Smooth muscle cell (in vitro differentiated cells): ENCODE measurements around the gene CACNA1E. TPM values are rescaled to one million over a fixed set of nuclear protein-coding genes. Genes with fewer than 3 reads are reported as not detected.
"Not testable (repeated sequence)": the region's sequence is repeated elsewhere in the genome, so short reads cannot be mapped to it uniquely, and the experiment has no call there.

ENCODE experiments used
- DNase-seq: peaks from one replicate; lab custom pipeline; 2025; ENCODE audit not compliant: unreplicated experiment; lab: John Stamatoyannopoulos, UW
- H2AFZ ChIP-seq: fragments of 200-600 bp; sonication (generic); 2 replicates; pipeline ENCODE4 v1.6.0; 2016; ENCODE audit warnings: antibody characterized with exemption, low read depth, mild to moderate bottlenecking
- H3F3A ChIP-seq: fragments of 200-600 bp; sonication (generic); 2 replicates; pipeline ENCODE4 v1.6.0; 2017; ENCODE audit warnings: antibody characterized with exemption, low read depth
- H3K27ac ChIP-seq: fragments of 200-600 bp; sonication (generic); 2 replicates; pipeline ENCODE4 v1.5.1; 2016; ENCODE audit warnings: low read depth, mild to moderate bottlenecking
- H3K27me3 ChIP-seq: fragments of 200-600 bp; sonication (generic); 2 replicates; pipeline ENCODE4 v1.6.1; 2016; ENCODE audit warnings: low read depth, mild to moderate bottlenecking
- H3K36me3 ChIP-seq: fragments of 200-600 bp; sonication (generic); 2 replicates; pipeline ENCODE4 v1.5.1; 2016; ENCODE audit warnings: low read depth
- H3K4me1 ChIP-seq: fragments of 200-600 bp; sonication (generic); 2 replicates; pipeline ENCODE4 v1.5.1; 2016; ENCODE audit warnings: low read depth
- H3K4me2 ChIP-seq: fragments of 200-600 bp; sonication (generic); 2 replicates; pipeline ENCODE4 v1.6.0; 2016; ENCODE audit warnings: mild to moderate bottlenecking
- H3K4me3 ChIP-seq: fragments of 200-600 bp; sonication (generic); 2 replicates; pipeline ENCODE4 v1.5.1; 2016; ENCODE audit warnings: mild to moderate bottlenecking
- H3K79me2 ChIP-seq: fragments of 200-600 bp; sonication (generic); 2 replicates; pipeline ENCODE4 v1.6.0; 2016; ENCODE audit warnings: low read depth, mild to moderate bottlenecking
- H3K9ac ChIP-seq: fragments of 200-600 bp; sonication (generic); 2 replicates; pipeline ENCODE4 v1.6.0; 2016; ENCODE audit warnings: low read depth
- H3K9me3 ChIP-seq: fragments of 200-600 bp; sonication (generic); replicated peaks from 2 replicates; pipeline ENCODE4 v1.5.1; 2016; ENCODE audit warnings: low read depth
- H4K20me1 ChIP-seq: fragments of 200-600 bp; sonication (generic); 2 replicates; pipeline ENCODE4 v1.6.0; 2016; ENCODE audit warnings: low read depth
- WGBS: methylation state at CpG from one replicate; pipeline ENCODE4 v1.1.7; 2016; ENCODE audit warnings: low lambda C conversion rate; 5-methylcytosine and 5-hydroxymethylcytosine counted together
- polyA plus RNA-seq: library from polyadenylated mRNA; unstranded; fragments of >200 nt; fragmentation: Nextera tagmentation; extraction: Ambion mirVana; gene quantifications from 2 replicates; pipeline ENCODE4 v1.2.1, GENCODE V29; 2016
- total RNA-seq: library from RNA; depleted of rRNA; stranded (reverse); fragments of >200 nt; gene quantifications from 2 replicates; pipeline ENCODE4 v1.2.3, GENCODE V29; 2014
- TF ChIP-seq, protein P1 (sequence below): fragments of 200-600 bp; sonication (generic); IDR thresholded peaks from 2 replicates; pipeline ENCODE4 v1.5.1; 2017; ENCODE audit warnings: borderline replicate concordance, mild to moderate bottlenecking, antibody characterized with exemption; ENCODE audit not compliant: insufficient read depth, poor library complexity, severe bottlenecking

CACNA1E gene
- total and polyA plus RNA-seq, 2 experiments from 2014 or later, result not detected

- DNase-seq, result no peak
- H3K4me2 ChIP-seq, result no peak overlapping the region
- H3F3A ChIP-seq, result no peaks in the 10 kb centered on the region
- no peaks in the 10 kb centered on the region for H3K4me1 ChIP-seq
- no peaks in the 10 kb centered on the region for H3K27me3 ChIP-seq
- no peak overlapping the region for H3K9ac ChIP-seq
- H4K20me1 ChIP-seq, result no peaks in the 10 kb centered on the region
- no peaks in the 10 kb centered on the region for H3K9me3 ChIP-seq
- TF ChIP-seq, protein P1, sequence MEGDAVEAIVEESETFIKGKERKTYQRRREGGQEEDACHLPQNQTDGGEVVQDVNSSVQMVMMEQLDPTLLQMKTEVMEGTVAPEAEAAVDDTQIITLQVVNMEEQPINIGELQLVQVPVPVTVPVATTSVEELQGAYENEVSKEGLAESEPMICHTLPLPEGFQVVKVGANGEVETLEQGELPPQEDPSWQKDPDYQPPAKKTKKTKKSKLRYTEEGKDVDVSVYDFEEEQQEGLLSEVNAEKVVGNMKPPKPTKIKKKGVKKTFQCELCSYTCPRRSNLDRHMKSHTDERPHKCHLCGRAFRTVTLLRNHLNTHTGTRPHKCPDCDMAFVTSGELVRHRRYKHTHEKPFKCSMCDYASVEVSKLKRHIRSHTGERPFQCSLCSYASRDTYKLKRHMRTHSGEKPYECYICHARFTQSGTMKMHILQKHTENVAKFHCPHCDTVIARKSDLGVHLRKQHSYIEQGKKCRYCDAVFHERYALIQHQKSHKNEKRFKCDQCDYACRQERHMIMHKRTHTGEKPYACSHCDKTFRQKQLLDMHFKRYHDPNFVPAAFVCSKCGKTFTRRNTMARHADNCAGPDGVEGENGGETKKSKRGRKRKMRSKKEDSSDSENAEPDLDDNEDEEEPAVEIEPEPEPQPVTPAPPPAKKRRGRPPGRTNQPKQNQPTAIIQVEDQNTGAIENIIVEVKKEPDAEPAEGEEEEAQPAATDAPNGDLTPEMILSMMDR, result no peak
- no peak overlapping the region for H3K27ac ChIP-seq
- H3K36me3 ChIP-seq, result no peaks in the 10 kb centered on the region
- no peaks in the 10 kb centered on the region for H3K79me2 ChIP-seq
- no peak overlapping the region for H3K4me3 ChIP-seq
- H2AFZ ChIP-seq, result no peak overlapping the region
These were observed 333.8 kb downstream of the CACNA1E start for GRCh38 chr1:181817091-181817490.

DNA sequence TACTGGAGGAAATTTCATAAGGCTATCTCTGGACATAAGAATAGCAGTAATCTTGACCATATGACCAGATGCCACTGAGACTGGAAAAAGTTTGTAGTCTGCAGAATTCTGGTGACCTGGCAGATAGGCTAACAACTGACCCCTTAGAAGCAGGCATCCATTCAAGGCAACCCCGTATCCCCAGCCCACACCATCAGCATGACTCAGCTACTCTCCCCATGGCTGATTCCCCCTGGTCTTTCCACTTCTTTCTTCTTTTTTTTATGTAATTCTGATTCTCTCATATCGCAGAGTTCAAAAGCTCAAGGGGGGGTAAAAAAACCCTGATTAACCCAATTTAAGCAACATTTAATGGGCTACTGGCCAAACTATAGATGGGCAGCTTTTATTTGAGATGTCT, 335.1 kb downstream of the CACNA1E start:
- WGBS, result 81% methylated on average over 2 of the region's 2 CpGs

GRCh38 chr1:181818943-181819342, 335.6 kb downstream of the CACNA1E start:
- no peaks in the 10 kb centered on the region for H3K4me1 ChIP-seq
- no peaks in the 10 kb centered on the region for H3K9me3 ChIP-seq
- no peak overlapping the region for H2AFZ ChIP-seq
- no peaks in the 10 kb centered on the region for H3K27me3 ChIP-seq
- H3K27ac ChIP-seq, result no peak overlapping the region
- no peaks in the 10 kb centered on the region for H3F3A ChIP-seq
- H3K4me3 ChIP-seq, result no peak overlapping the region
- TF ChIP-seq, protein P1, result no peak
- H3K36me3 ChIP-seq, result no peaks in the 10 kb centered on the region
- no peak overlapping the region for H3K9ac ChIP-seq
- H3K4me2 ChIP-seq, result no peak overlapping the region
- H4K20me1 ChIP-seq, result no peaks in the 10 kb centered on the region
- no peaks in the 10 kb centered on the region for H3K79me2 ChIP-seq
- DNase-seq, result no peak
- 73% methylated on average over 1 of the region's 1 CpG for WGBS

More for the DNA sequence above, 335.1 kb downstream of the CACNA1E start:
- H3K4me1 ChIP-seq, result no peaks in the 10 kb centered on the region
- no peak overlapping the region for H3K4me3 ChIP-seq
- H3K36me3 ChIP-seq, result no peaks in the 10 kb centered on the region
- no peak overlapping the region for H3K9ac ChIP-seq
- no peak overlapping the region for H2AFZ ChIP-seq
- no peak overlapping the region for H3K4me2 ChIP-seq
- DNase-seq, result no peak
- no peaks in the 10 kb centered on the region for H3F3A ChIP-seq
- H3K9me3 ChIP-seq, result no peaks in the 10 kb centered on the region
- H3K27me3 ChIP-seq, result no peaks in the 10 kb centered on the region
- TF ChIP-seq, protein P1, result no peak
- no peaks in the 10 kb centered on the region for H4K20me1 ChIP-seq
- no peak overlapping the region for H3K27ac ChIP-seq
- no peaks in the 10 kb centered on the region for H3K79me2 ChIP-seq

DNA sequence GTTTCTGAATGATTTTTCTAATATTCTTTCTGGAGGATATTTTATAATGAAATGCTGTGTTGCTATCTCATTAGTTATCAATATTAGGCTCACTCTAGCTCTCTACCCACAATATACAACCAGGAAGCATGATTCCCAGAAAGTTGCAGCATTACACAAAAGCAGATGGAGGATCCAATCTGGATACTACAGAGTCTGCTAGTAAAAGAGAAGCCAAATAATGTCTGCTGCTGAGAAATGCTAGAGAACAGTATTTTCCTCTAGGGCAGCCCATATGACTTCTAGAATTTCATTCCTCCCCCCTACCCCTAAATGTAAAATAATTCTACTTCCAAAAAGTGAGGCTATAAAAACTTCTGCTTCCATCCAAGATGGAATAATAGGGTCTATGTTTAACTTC, 338.4 kb downstream of the CACNA1E start:
- Histone ChIP-seq H3K36me3 (no peaks in the 10 kb centered on the region), H3F3A (no peaks in the 10 kb centered on the region), H3K9me3 (no peaks in the 10 kb centered on the region), H3K4me2 (no peak overlapping the region), H3K4me3 (no peak overlapping the region), H3K9ac (no peak overlapping the region), H3K27me3 (no peaks in the 10 kb centered on the region), H2AFZ (no peak overlapping the region), H3K4me1 (no peaks in the 10 kb centered on the region), H3K79me2 (no peaks in the 10 kb centered on the region), H4K20me1 (no peaks in the 10 kb centered on the region), H3K27ac (no peak overlapping the region)
- no peak for DNase-seq
- TF ChIP-seq, protein P1, result no peak

DNA sequence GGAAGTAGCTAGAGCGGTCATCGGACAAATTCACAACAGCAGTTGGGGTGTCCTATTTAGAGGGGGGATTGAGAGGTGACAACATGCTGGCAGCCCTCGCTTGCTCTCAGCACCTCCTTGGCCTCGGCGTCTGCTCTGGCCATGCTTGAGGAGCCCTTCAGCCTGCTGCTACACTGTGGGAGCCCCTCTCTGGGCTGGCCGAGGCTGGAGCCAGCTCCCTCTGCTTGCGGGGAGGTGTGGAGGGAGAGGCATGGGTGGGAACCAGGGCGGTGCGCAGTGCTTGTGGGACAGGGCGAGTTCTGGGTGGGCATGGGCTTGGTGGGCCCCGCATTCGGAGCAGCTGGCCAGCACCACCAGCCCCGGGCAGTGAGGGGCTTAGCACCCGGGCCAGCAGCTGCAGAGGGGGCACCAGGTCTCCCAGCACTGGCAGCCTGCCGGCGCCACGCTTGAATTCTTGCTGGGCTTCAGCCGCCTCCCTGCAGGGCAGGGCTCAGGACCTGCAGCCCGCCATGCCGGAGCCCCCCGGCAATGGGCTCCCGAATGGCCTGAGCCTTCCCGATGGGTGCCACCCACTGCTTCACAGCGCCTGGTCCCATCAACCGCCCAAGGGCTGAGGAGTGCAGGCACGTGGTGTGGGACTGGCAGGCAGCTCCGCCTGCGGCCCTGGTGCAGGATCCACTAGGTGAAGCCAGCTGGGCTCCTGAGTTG, 349.0 kb downstream of the CACNA1E start:
- not testable (repeated sequence) for H4K20me1 ChIP-seq, H3K27me3 ChIP-seq, H3K79me2 ChIP-seq, H3K36me3 ChIP-seq, H3K4me3 ChIP-seq, H2AFZ ChIP-seq, H3K4me2 ChIP-seq, H3K4me1 ChIP-seq, H3F3A ChIP-seq, DNase-seq, H3K9ac ChIP-seq, H3K9me3 ChIP-seq, H3K27ac ChIP-seq
- WGBS, result 90% methylated on average over 28 of the region's 28 CpGs
